Coronary artery (tissue), 2 donors: ENCODE data around the gene PCDH9.
"Not testable (repeated sequence)": the region's sequence is repeated elsewhere in the genome, so short reads cannot be mapped to it uniquely, and the experiment has no call there.

ENCODE experiments used
- DNase-seq: peaks from one replicate; pipeline ENCODE4 v3.0.0-alpha.2; 2017; ENCODE audit warnings: low spot score
- H3K27ac ChIP-seq, 2 donors: fragments of 200-600 bp; sonication (generic); one replicate each; pipeline ENCODE4 v1.5.1; 2016 to 2019
- H3K4me3 ChIP-seq: fragments of 200-600 bp; sonication (generic); 2 replicates; pipeline ENCODE4 v1.5.1; 2016; ENCODE audit warnings: mild to moderate bottlenecking, moderate library complexity
- CTCF ChIP-seq: fragments of 200-600 bp; sonication (generic); IDR thresholded peaks from one replicate; pipeline ENCODE4 v1.5.1; 2019; ENCODE audit warnings: antibody characterized with exemption

PCDH9 gene

DNA sequence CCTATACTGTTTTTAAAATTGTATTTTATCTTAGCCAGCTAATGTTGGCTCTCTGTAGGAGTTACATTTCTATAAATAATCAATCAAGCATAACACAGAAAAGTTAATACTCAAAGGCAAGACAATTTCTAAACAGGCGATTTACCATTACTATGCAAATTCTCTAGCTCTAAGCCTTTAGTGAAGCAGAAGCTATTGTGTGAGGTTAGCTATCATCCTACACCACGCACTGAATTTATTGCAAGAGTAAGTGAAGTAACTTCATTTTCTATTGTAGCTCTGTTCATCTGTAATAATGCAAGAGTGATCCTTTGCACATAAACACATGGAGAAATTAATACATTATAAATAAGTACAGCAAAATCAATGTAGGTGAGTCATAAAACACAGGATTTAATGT lies 439.3 kb downstream of the PCDH9 start:
- TF ChIP-seq CTCF: no peak
- Histone ChIP-seq H3K4me3 (no peak overlapping the region), H3K27ac (no peak overlapping the region)
- DNase-seq: no peak

GRCh38 chr13:66781241-66781640 lies 448.9 kb downstream of the PCDH9 start:
- Histone ChIP-seq H3K4me3 (no peak overlapping the region), H3K27ac (no peak overlapping the region)
- DNase-seq: no peak
- no peak for TF ChIP-seq CTCF

GRCh38 chr13:66780814-66781213 lies 449.3 kb downstream of the PCDH9 start:
- DNase-seq: no peak
- no peak overlapping the region for H3K4me3 ChIP-seq
- no peak for TF ChIP-seq CTCF
- H3K27ac ChIP-seq: no peak overlapping the region

- no peak overlapping the region for H3K27ac ChIP-seq
- no peak for DNase-seq
- TF ChIP-seq CTCF: no peak
- no peak overlapping the region for H3K4me3 ChIP-seq
These were observed 451.7 kb downstream of the PCDH9 start for GRCh38 chr13:66778461-66778860.

GRCh38 chr13:66775196-66775595 lies 454.9 kb downstream of the PCDH9 start:
- no peak for TF ChIP-seq CTCF
- no peak for DNase-seq
- H3K27ac ChIP-seq: no peak overlapping the region

GRCh38 chr13:66774046-66774445 lies 456.1 kb downstream of the PCDH9 start:
- DNase-seq: no peak
- Histone ChIP-seq H3K4me3 (no peak overlapping the region), H3K27ac (no peak overlapping the region)
- TF ChIP-seq CTCF: no peak

More at GRCh38 chr13:66775196-66775595, 454.9 kb downstream of the PCDH9 start:
- no peak overlapping the region for H3K4me3 ChIP-seq

- no peak for TF ChIP-seq CTCF
- Histone ChIP-seq H3K4me3 (no peak overlapping the region), H3K27ac (no peak overlapping the region)
- no peak for DNase-seq
These were observed 464.6 kb downstream of the PCDH9 start for GRCh38 chr13:66765559-66765958.

DNA sequence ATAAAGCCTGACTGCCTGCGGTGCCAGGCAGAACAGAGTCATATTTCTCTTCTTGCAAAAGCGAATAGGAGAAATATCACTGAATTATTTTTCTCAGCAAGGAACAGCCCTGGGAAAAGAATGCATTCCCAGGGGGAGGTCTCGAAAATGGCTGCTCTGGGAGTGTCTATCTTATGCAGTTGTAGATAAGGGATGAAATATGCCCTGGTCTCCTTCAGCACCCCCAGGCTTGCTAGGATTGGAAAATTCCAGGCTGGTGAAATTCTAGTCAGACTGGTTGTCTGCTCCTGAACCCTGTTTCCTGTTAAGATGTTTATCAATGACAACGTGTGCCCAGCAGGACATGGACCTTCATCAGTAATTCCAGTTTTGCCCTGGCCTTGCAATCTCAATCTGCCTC lies 469.5 kb downstream of the PCDH9 start:
- H3K27ac ChIP-seq, H3K4me3 ChIP-seq, DNase-seq: not testable (repeated sequence)
